Measurements from ENCODE around the gene UBE2A. TPM values are rescaled to one million over a fixed set of nuclear protein-coding genes. Genes with fewer than 3 reads are reported as not detected.

Gene UBE2A
- total RNA-seq, 3 donors from 2014 or later = 30.5 to 35.4 (median 34.9) TPM

GRCh38 chrX:119602701-119603255 is 28.4 kb downstream of the UBE2A start:
- intact Hi-C loops (cut with DNase I; ENCODE audit: low total_unique reads) = no loop called here
- H3K36me3 ChIP-seq = no peaks in the 10 kb centered on the region
- H3K27ac ChIP-seq = no peak overlapping the region
- H3K4me1 ChIP-seq = no peaks in the 10 kb centered on the region
- TF ChIP-seq POLR2A (IDR thresholded peaks at IDR 0.05) = no peak
- no peak for TF ChIP-seq POLR2AphosphoS5 (IDR thresholded peaks at IDR 0.05)
- no peak for TF ChIP-seq CTCF (IDR thresholded peaks at IDR 0.05)
- no peak for DNase-seq (ENCODE audit: low spot score in 2 of 2)
- no peak overlapping the region for H3K4me3 ChIP-seq
- no peaks in the 10 kb centered on the region for H3K9me3 ChIP-seq
- H3K27me3 ChIP-seq = no peaks in the 10 kb centered on the region

GRCh38 chrX:119604766-119605463 is 30.6 kb downstream of the UBE2A start:
- H3K4me3 ChIP-seq = peak overlapping the region; percentile 65 to 74 (median 71)
- no peaks in the 10 kb centered on the region for H3K4me1 ChIP-seq
- H3K27me3 ChIP-seq = peaks cover 0 to 11% of the 10 kb centered on the region in 2 donors
- H3K36me3 ChIP-seq = no peaks in the 10 kb centered on the region
- intact Hi-C loops (cut with DNase I; ENCODE audit: low total_unique reads) = no loop called here
- H3K9me3 ChIP-seq = no peaks in the 10 kb centered on the region
- DNase-seq (ENCODE audit: low spot score in 2 of 2) = no peak
- peak overlapping the region in 1 of 2 donors; percentile 90 for H3K27ac ChIP-seq
- TF ChIP-seq POLR2AphosphoS5 (IDR thresholded peaks at IDR 0.05) (no peak), CTCF (IDR thresholded peaks at IDR 0.05) (no peak), POLR2A (IDR thresholded peaks at IDR 0.05) (no peak)

- DNase-seq (ENCODE audit: low spot score in 2 of 2) = no peak
- H3K4me1 ChIP-seq = no peaks in the 10 kb centered on the region
- peaks cover 0 to 11% of the 10 kb centered on the region in 2 donors for H3K27me3 ChIP-seq
- peak overlapping the region; percentile 90 for H3K27ac ChIP-seq
- no peak for TF ChIP-seq POLR2A (IDR thresholded peaks at IDR 0.05)
- TF ChIP-seq POLR2AphosphoS5 (IDR thresholded peaks at IDR 0.05) = no peak
- no peak for TF ChIP-seq CTCF (IDR thresholded peaks at IDR 0.05)
- no peaks in the 10 kb centered on the region for H3K9me3 ChIP-seq
- H3K4me3 ChIP-seq = peak overlapping the region; percentile 65 to 74 (median 71)
- intact Hi-C loops (cut with DNase I; ENCODE audit: low total_unique reads) = no loop called here
- no peaks in the 10 kb centered on the region for H3K36me3 ChIP-seq
Measured at GRCh38 chrX:119605464-119606279, 31.3 kb downstream of the UBE2A start.

GRCh38 chrX:119606280-119607017 is 32.1 kb downstream of the UBE2A start, which contains the start of gene NKRF:
TSS of gene NKRF (minus strand) at chrX:119606424.
- H3K27me3 ChIP-seq = peaks cover 0 to 11% of the 10 kb centered on the region in 2 donors
- peak within 1 kb of the TSS; percentile 65 to 74 (median 71) for H3K4me3 ChIP-seq
- no peaks in the 10 kb centered on the region for H3K4me1 ChIP-seq
- H3K9me3 ChIP-seq = no peaks in the 10 kb centered on the region
- H3K27ac ChIP-seq = peak within 1 kb of the TSS; percentile 90
- intact Hi-C loops (cut with DNase I; ENCODE audit: low total_unique reads) = no loop called here
- TF ChIP-seq POLR2AphosphoS5 (IDR thresholded peaks at IDR 0.05) (peak; percentile 39 to 88 (median 74)), CTCF (IDR thresholded peaks at IDR 0.05) (no peak), POLR2A (IDR thresholded peaks at IDR 0.05) (peak; percentile 73)
- peak; percentile 85 to 87 for DNase-seq (ENCODE audit: low spot score in 2 of 2)
- no peaks in the 10 kb centered on the region for H3K36me3 ChIP-seq

Data from breast epithelium (tissue), 4 donors.